GM18873 (cell line): ENCODE measurements around the gene ATXN7L3.
"Not testable (repeated sequence)": the region's sequence is repeated elsewhere in the genome, so short reads cannot be mapped to it uniquely, and the experiment has no call there.

Experiments
- ATAC-seq: cut with Tn5 transposase; IDR thresholded peaks from one replicate; pipeline ENCODE4 v1.9.1; 2021; ENCODE audit warnings: mild to moderate bottlenecking, moderate library complexity, moderate number of reproducible peaks; ENCODE audit not compliant: unreplicated experiment, low FRiP score

The ATXN7L3 gene

DNA sequence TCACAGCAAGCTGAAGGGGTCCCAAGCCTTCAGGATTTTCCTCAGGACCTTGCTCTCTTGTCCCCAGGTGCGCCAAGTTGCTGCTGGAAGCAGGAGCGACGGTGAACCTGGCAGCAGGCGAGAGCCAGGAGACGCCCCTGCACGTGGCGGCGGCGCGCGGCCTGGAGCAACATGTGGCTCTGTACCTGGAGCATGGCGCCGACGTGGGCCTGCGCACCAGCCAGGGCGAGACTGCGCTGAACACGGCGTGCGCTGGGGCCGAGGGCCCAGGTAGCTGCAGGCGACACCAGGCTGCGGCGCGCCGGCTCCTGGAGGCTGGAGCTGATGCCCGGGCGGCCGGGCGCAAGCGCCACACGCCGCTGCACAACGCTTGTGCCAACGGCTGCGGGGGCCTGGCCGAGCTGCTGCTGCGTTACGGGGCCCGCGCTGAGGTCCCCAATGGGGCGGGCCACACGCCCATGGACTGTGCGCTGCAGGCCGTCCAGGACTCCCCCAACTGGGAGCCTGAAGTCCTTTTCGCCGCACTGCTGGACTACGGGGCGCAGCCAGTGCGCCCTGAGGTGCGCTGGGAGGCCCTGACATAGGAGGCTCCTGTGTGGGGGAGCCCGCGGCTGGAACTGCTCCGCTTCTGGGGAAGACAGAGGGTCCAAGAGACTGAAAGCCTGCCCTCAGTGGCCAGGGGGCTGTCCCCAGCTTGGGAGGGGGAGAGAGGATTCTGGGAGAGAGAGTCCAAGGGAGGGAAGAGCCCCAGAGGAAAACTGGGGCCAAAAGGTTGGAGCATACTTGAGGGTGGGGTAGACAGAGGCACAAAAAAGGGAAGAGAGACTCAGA is 22.8 kb downstream of the ATXN7L3 start:
- ATAC-seq, result no peak

GRCh38 chr17:44176257-44176656 is 23.4 kb downstream of the ATXN7L3 start:
- ATAC-seq, result no peak

DNA sequence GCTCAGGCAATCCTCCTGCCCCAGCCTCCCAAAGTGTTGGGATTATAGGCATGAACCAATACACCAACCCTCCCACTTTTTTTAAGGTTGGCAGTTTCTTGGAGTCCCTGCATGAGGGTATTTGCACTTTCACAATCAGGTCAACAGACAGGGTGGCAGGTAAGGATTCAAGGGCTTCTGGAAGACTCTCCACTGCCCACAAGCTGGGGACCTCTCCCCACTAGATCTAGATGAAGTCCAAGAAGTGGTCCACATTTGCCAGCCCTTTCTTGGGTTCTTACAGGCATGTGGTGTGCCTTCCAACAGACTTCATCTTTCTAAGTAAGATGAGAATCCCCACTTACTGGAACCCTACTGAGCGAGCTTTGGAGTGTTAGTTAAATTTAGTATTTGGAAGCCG is 25.3 kb downstream of the ATXN7L3 start:
- ATAC-seq, result no peak

DNA sequence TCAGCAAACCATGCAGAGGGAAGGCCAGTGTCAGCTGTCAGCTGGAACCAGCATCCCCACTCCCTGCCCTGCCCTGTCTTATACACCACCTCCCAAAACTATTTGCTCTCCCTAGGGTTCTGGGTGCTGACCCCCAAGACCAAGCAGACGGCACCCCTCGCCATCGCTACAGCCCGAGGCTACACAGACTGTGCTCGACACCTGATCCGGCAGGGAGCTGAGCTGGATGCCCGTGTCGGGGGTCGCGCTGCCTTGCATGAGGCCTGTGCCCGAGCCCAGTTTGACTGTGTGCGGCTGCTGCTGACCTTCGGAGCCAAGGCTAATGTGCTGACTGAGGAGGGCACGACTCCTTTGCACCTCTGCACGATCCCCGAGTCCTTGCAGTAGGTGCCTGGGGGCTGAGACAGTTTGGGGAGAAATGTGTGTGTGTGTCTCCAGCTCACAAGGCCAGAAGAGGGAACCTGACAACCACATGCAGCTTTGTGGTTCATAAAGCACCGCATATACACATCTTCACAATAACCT is 27.7 kb downstream of the ATXN7L3 start:
- no peak for ATAC-seq

- ATAC-seq, result no peak
Observed at GRCh38 chr17:44170499-44171201, 29.0 kb downstream of the ATXN7L3 start, which contains the start of gene ASB16. Gene ASB16, plus strand, starts transcription at chr17:44170704. Its CDS starts 86 bp downstream, at chr17:44170790.

DNA sequence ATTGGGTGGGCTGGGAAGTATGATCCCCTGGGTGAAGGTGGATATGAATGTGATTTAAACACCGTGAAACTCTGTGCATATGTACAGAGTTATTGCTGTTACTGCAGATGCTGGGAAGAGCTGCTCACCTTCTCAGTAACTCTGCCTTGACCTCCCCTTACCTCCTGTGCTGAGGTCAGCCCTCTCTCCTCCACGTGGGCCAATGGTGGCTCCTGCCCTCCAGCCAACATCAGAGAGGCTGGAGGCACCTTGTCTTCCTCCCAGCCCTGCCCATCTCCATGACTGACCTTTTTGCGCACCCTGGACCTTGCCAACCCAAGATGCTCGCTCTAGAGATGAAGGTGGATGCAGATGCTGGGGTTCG is 29.6 kb downstream of the ATXN7L3 start:
- ATAC-seq, result no peak

GRCh38 chr17:44167181-44167861 is 32.4 kb downstream of the ATXN7L3 start:
- ATAC-seq, result no peak

- no peak for ATAC-seq
Observed at GRCh38 chr17:44164476-44164875, 35.2 kb downstream of the ATXN7L3 start.

GRCh38 chr17:44159519-44160210 is 40.0 kb downstream of the ATXN7L3 start:
- ATAC-seq, result no peak

- no peak for ATAC-seq
Observed at GRCh38 chr17:44155488-44155887, 44.2 kb downstream of the ATXN7L3 start.

DNA sequence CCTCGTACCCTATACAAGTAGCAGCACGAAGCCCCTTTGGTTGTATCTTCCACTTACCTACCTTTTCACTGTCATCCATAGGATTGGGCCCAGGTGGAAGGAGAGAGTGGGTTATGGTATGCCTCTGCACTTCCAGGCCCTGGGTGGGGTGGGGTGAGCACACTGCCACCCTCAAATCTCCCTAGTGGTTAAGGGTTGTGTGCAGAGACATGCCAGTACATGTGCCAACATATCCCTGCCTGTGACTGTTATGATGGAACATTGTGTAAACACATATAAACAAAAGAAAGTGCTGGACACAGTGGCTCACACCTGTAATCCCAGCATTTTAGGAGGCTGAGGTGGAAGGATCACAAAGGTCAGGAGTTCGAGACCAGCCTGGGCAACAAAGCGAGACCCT is 46.8 kb downstream of the ATXN7L3 start:
- ATAC-seq, result no peak

DNA sequence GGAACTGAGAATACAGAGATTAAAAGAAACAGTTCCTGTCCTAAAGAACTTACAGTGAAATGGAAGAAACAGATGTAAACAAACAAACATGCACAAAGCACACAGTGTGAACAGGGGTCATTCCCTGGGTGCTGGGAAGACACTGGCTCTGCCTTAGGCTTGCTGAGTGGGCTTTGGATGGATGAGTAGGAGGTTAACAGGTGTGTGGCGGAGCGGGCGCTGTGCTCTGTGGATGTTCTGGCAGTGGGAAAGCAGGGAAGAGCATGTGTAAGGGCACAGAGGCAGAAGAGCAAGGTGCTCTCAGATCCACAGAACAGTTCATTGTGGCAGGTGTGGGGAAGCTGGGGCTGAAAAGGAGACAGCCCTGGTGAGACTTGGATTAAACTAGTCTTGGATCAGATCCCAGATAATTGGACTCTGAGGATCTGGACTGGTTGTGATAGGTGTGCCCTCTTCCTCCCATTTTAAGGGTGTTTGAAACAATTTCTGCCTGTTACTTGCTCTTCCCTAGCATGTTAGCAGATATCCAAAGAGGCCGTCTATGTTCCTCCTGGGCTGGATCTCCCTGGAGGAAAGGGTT is 49.8 kb downstream of the ATXN7L3 start:
- no peak for ATAC-seq

- ATAC-seq, result not testable (repeated sequence)
Observed at GRCh38 chr17:44149066-44149465, 50.6 kb downstream of the ATXN7L3 start.

GRCh38 chr17:44147812-44148211 is 51.9 kb downstream of the ATXN7L3 start:
- no peak for ATAC-seq

- no peak for ATAC-seq
Observed at GRCh38 chr17:44146375-44147346, 53.0 kb downstream of the ATXN7L3 start.

GRCh38 chr17:44144966-44145739 is 54.5 kb downstream of the ATXN7L3 start:
- no peak for ATAC-seq

DNA sequence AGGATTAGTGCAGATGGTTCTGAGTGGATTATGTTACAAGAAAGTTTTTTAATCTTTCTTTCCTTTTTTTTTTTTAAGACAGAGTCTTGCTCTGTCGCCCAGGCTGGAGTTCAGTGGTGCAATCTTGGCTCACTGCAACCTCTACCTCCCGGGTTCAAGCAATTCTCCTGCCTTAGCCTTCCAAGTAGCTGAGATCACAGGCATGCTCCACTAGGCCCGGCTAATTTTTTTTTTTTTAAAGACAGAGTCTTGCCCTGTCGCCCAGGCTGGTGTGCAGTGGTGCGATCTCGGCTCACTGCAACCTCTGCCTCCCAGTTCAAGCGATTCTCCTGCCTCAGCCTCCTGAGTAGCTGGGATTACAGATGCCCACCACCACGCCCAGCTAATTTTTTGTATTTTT is 55.8 kb downstream of the ATXN7L3 start:
- ATAC-seq, result not testable (repeated sequence)
